ENCODE results near the gene CCL25.

The CCL25 gene

DNA sequence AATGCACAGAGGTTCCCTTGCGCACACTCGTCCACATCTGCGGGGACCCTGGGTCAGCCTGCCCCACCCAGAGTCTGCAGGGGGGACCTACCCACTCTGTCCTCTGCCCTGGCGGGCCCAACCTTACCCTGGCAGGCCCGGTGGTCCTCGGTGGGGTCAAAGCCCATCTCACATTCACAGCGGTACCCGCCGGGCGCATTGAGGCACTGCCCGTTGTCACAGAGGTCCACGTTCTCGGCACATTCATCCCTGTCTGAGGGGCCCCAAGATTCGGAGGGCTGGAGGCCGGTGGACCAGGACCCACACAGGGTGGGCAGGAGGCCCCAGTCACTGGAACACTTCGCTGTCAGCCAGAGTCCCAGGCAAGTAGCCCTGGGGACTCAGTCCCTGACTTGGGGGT lies 58.4 kb downstream of the CCL25 start:
- DNase-seq, result no peak

DNA sequence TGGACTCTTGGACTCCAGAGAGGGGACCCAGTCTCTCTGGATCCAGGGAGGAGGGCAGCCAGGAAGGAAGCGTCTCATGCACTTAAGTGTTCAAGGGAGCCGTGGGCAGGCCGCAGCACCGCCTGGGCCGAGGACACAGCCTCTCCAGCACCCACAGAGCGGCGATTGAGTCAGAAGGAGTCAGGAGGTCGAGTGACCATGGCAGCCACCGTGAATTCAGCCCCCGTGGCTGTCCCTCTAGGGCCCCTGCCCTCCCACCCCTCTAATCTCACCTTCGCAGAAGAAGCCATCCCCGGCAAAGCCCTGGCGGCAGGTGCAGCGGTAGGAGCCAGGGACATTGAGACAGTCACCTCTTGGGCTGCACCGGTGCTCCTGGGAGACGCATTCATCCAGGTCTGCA lies 58.8 kb downstream of the CCL25 start:
- DNase-seq, result no peak

All from right kidney (tissue), 1 donor.